Stimulated activated CD4-positive, alpha-beta T cell treated with anti-CD3 and anti-CD28 coated beads, Interleukin-12 subunit alpha, Interleukin-12 subunit beta, amount 100 ng/mL, for 4 hours (primary cell): ENCODE measurements around the gene CEP131.

ENCODE experiments used
- DNase-seq: peaks from one replicate; pipeline ENCODE4 v3.0.0-alpha.2; 2020

Gene CEP131

GRCh38 chr17:81143717-81144422 is 78.9 kb downstream of the CEP131 start:
- no peak for DNase-seq

- no peak for DNase-seq
Measured at GRCh38 chr17:81143200-81143527, 79.6 kb downstream of the CEP131 start.

- peak; percentile 52 for DNase-seq
Measured at GRCh38 chr17:81142301-81143199, 80.2 kb downstream of the CEP131 start.

GRCh38 chr17:81140695-81141094 is 82.1 kb downstream of the CEP131 start:
- no peak for DNase-seq

GRCh38 chr17:81140018-81140417 is 82.7 kb downstream of the CEP131 start:
- DNase-seq, result no peak
